NCI-H1092 treated with DMSO at 0.1 percent for 48 hours (cell line): ENCODE measurements around the gene KIFAP3.
A peak's percentile ranks its signal among the peaks of the same experiment; 100 is the strongest.
"Not testable (repeated sequence)": the region's sequence is repeated elsewhere in the genome, so short reads cannot be mapped to it uniquely, and the experiment has no call there.

Experiments used
- DNase-seq: peaks from one replicate; lab custom pipeline; 2025; lab: John Stamatoyannopoulos, UW

Gene KIFAP3

DNA sequence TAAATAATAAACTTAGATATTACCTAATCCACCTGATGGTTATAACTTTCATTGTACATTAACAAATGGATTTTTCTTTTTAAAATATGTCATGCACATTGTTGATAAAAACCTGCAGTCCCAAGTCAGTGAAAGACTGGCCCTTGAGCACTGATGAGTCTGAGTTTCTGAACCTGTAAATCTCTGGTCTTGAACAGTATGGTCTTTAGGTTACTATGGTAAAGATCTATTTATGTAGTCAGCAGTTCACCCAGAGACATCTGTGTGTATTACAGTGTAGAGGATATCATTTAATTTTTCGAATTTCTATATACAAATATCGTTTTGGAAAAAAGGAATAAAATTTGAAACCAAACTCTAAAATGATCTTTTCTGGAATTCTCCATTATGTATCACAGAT is 150.4 kb downstream of the KIFAP3 start:
- DNase-seq, result no peak

DNA sequence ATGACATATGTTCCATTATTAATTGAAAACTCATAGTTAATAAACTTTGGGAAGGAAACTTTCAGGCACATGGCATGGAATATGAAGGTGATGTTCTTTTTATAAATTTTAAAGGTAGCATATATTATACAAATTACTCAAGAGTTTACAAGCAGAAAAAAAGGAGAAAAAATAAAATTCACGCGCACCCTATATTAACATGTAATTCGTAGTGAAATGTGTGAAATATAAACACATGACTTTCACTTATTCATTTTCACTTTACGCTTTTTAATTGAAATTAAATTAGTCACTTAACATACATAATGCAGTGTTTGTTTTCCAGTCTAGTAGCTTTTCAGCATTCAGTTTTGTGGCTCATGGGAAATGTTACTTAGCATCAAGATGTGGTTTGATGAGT is 153.4 kb downstream of the KIFAP3 start:
- no peak for DNase-seq

DNA sequence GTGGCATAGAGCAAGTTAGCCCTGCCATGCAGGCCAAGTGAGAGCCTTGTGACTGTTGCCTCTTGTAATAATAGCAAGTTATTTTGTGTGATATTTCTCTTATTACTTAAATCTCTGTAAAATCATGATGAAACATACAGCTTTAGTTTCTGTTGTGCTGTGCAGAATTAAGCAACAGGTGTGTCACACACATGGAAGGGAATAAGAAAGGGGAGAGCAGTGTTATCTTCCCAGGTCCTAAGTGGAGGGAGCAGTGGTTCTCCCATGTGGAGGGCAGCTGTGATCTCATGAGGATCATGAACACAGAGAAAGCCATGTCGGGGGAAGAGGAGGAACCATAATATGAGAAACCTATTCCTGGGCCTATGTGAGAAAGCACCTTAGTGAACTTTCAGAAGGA is 155.6 kb downstream of the KIFAP3 start:
- DNase-seq, result no peak

DNA sequence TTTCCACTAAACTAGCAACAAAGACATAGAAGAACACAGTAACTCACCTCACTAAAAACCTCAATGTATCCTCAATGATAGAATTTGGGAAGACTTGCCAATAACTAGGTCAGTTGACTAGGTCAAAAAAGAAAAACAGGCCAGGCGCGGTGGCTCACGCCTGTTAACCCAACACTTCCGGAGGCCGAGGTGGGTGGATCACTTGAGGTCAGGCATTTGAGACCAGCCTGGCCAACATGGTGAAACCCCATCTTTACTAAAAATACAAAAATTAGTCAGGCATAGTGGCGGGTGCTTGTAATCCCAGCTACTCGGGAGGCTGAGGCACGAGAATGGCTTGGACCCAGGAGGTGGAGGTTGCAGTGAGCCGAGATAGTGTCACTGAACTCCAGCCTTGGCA is 156.3 kb downstream of the KIFAP3 start:
- DNase-seq, result not testable (repeated sequence)

DNA sequence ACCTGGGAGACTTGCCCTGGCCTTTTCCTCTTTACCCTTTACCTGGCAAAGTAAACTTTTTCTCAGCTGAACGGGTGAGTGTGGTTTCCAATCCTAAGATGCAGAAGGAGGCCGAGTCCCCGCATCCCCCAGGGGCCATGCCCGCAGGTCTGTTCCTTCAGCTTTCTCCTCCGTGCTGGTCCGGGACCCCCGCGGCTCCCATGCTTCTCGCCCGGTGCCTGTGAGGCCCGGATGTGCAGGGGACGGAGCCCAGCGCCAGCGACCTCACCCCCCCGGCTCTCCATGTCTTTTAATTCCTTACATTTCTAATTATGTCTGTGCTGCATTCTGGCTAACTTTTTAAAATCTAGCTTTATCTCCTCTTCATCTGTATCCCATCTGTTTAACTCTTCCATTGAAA is 159.3 kb downstream of the KIFAP3 start:
- DNase-seq, result no peak

DNA sequence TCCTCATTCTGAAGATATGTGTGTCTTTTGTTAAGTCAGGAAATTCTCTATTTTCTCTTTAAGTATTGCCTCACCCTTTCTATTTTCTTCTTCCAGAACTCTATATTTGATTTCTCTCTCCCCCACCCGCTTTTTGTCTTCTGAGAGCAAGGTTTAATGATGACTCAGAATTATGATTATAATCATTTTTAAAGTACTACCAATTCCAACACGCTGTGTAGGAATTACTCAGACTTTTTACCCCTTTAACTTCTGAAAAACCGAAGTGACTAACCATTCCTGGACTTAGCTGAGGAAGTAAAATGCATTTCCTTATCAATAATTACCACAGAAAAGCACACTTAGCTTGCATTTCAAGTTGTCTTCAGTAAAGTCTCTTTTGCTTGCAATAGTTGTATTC is 160.0 kb downstream of the KIFAP3 start:
- no peak for DNase-seq

DNA sequence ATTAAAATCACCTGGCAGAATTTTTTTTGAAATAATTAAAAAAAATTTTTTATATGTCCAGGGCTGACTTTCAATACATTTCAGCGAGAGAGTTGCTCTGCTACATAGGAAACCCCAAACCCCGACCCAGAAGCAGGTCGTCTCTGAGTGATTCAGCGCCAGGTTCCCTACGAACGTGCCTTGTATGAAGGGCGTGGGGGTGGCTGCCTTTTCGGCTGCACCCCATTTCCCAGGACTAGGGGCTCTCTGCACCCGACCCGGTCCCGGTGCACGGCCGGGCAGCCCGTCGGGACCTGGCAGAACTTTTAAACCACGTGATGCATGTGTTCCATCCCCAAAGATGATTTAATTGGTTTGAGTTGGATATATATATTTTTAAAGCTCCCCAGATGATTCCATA is 165.0 kb downstream of the KIFAP3 start:
- no peak for DNase-seq

DNA sequence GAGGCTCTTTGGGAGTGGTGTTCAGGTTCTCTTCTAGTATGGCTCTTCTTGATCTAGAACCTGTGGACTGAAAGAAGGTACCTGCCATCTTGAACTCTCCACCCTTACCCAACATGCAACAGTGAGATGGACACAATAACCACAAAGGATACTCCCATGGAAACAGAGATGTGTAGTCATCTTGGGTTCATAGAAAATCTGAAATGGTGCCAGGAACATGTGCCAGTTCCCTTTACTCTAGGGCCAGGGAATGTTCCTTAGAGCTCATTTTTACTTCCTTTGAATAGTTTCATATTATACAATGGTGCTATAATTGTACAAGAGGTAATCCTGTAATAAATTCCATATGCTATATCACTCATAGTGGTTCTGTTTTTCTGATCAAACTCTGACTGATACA is 167.6 kb downstream of the KIFAP3 start:
- DNase-seq, result no peak

DNA sequence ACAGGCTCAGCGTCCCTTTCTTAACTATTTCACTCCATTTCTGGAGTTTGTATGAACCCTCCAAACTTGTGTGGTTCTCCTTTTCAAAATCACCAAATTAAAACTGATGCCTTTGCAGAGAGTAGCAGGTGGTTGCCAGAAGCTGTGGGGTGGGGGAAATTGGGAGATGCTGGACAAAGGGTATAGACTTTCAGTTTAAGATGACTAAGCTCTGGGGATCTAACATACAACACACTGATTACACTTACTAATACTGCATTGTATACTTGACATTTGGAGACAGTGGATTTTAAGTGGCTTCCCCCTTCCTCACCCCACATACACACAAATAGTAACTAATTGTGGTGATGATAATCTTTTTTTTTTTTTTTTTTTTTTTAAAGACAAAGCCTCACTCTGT is 169.7 kb downstream of the KIFAP3 start:
- DNase-seq, result no peak

DNA sequence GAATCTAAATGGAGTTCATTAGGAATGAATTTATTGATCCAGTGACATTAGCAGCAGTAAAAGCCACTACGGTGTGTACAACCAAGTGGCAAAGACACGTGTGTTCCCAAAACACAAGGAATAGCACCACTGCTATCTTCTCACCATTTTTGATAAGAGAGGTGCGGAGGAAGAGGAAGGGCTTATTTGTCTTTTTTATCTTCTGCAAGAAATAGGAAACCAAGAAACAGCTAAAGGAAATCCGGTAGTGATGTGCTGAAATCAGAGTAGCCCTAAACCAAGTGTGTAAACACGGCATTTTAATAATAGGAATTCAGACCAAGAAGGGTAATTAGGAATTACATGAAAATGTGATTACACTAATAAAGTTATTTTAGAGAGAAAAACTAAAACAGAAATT is 171.7 kb downstream of the KIFAP3 start:
- no peak for DNase-seq

DNA sequence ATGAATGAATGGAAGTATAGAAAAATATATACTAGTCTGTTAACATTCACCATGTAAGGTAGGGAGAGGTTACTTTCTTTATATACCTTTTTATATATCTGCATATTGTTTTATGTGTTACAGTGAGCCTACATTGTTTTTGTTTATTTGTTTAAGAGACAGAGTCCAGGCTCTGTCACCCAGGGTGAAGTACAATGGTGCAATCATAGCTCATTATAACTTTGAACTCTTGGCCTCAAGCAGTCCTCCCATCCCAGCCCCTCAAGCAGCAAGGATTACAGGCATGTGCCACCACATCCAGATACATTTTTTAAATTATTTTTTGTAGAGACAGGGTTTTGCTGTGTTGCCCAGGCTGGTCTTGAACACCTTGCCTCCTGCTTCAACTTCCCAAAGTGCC is 173.4 kb downstream of the KIFAP3 start:
- DNase-seq, result no peak

DNA sequence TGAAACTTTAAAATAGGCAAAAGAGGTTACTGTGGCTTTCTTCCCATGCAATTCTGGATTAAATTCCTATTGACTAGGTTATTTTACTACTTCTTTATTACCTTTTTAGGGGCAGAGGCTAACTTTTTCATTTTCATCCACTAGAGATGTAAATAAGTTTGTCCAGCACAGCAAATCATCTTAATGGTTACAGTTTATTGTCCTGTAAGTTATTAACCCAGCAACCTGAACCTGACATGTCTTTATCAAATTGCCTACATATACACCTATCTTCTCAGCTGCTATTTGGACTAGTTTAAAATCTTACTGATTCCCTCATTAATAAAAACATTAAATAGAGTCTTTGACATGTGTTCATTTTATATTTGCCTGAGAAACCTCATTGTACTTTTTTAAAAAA is 173.9 kb downstream of the KIFAP3 start:
- no peak for DNase-seq

DNA sequence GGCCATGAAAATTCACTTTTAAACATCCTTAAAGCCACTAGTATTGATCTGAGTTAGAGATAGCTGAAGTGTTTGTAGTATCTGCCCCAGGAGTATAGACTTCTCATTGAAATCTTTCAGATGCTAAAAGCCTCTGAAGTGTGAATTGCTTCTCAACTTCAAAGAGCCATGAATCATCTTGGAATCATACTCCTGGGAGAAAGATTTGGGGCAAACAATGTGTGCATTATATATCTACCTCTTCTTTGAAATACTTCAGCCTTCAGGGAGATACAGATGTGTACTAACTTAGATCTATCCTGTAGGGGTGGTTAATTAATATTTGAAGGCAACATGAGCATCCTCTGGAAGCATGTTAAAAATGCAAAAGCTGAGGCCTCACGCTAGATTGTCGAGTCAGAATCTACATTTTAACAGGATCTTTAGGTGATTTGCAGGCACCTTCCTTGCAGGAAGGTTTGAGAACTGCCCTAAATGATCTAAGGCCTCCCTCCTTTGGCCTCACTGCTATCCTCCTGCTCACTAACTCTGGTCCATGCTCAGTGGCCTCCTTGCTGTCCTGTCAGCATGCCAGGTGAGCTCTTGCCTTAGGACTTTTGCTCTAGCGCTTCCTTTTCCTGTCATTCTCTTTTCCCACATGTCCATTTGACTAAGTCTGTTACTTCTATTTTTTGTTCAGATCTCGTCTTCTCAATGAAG is 174.8 kb downstream of the KIFAP3 start:
- no peak for DNase-seq

DNA sequence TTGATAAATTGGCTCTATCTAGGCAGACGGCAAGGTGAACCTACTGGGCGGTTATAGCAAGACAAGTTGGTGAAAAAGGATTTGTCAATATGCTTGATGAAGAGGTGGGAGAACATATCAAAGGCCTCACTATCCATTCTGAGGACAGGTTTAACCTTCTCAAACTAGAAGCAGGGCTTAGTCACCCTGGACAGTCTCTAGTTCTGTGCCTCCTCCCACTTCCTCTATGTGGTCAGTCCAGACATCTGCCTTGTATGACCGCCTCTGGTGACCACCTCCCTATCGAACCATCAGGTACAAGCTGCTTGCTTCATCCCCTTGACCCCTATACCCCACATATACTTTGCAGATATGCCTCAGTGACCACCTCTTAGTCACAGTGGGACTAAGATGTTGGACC is 178.5 kb downstream of the KIFAP3 start:
- DNase-seq, result no peak

DNA sequence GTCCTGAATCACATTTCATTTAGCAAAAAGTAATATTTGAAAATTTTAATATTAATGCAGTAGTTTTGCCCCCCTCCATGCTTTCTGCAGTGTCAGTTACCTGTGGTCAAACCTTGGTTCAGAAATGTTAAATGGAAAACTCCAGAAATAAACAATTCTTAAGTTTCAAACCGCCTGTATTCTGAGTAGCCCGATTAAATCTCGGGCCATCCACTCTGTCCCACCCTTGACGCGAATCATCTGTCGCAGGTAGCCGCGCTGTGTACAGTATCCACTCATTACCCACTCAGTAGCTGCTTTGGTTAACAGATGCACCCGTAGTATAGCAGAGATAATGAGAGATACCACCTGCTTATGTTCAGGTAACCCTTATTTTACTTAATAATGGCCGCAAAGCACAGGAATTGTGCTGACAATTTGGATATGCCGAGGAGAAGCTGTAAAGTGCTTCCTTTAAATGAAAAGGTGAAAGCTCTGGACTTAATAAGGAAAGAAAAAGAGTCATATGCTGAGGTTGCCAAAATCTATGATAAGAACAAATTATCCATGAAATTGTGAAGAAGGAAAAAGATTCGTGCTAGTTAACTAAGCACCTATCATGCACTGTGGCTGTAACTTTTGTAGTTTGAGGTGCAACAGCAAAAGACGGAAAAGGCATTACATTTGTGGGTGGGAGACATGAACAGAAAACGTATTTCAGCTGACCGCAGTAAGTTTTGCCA is 179.9 kb downstream of the KIFAP3 start:
- no peak for DNase-seq

DNA sequence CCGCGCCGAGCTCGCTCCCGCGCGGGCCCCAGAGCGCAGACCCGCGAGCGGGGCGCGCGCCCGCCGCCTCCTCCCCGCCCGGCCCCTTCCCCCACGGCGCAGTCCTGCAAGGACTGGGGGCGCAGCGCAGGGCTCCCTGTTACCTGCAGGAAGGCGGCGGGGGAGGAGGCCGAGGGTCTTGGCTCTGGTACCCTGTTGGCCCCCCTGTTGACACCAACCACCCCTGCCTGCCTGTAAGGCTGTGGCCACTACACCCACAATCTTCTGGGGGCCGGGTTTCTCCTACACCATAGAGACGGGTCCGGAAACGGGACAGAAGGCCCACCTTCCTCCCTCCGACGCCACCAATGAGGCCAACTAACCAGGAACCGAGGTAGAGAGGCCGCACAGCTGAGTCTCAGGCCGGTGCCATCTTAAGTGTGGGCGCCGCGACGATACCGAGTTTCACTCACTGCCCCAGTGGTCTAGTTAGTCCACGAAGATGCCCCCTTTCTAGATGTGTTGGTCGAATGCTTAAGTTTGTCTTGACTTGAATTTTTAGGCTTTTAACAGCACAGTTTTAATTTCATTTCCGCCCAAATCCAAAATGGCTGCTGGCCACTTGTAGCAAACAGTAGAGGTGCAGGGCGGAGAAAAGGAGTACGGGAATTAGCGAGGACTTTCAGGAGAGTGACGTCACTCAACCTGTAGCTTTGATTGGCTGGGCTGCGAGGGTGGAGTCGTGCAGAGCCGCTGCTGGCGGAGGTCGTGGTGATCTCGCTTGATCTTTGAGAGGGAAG is 180.7 kb downstream of the KIFAP3 start, which contains the start of gene SCYL3:
Gene SCYL3, minus strand, starts transcription at position 252 of the 779 bp plus-strand sequence. CDS start 5,056 bp downstream, outside the sequence.
- DNase-seq, result peak; percentile 100

DNA sequence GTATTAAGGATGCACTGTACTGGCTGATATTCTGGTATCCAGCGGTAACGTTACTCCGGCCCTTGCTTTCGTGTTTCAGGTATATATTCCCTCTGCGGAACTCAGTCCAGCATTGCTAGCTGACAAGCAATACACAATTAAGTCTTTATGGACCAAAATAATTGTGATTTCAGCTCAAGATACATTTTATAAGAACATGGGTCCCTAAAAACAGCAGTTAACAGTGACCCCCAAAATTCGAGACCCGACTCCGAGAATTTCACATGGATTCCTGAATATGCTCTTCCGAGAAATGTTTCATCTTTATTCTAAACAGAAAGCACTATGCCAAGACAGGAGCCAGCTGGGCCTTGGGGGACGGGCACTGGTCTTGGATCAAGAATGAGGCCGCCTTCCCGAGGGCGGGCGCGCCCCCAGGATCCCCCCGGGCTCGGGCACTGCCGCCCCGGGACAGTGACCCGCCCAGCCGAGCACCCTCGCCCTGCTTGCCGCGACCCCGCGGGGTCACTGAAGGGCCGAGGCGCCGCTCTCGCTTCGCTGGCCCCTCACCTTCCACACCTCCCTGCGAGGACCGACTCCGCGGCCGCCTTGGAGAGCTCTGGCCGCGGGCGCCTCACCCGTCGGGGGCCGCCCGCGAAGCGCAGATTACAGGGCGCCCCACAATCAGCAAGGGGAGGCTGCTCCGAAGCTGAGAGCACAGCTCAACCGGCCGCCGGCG is 181.4 kb downstream of the KIFAP3 start:
- peak; percentile 44 for DNase-seq

DNA sequence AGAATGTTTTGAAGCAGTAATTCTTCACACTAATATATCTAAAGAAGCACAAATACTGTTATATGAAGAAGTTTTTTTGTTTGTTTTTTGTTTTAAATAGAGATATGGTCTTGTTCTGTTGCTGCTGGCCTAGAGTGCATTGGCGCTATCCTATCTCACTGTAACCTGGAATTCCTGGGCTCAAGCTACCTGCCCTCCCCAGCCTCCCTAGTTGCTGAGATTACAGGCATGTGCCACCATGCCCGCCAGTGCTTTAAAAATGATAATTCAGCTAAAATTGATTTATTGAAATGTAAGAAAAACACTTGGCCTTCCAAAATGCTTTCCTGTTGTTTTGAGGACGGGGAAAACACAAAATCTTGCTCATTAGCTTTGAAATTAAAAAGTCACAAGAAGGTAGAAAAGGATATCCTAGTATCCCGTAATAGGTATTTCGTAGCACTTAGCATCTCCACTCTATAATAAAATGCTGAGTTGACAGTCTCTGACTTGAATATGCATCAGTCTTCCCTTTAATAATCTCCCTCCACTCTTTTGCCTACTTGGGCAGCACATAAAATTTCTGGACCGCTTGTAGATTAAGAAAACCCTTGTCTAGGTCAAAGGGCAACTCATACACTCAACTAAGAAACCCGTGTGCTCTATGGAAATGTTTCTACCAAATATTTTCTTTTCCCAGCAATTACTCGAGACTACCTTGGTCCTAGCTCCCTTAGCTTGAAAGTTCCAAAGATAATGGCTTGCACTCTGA is 182.1 kb downstream of the KIFAP3 start:
- DNase-seq, result no peak

DNA sequence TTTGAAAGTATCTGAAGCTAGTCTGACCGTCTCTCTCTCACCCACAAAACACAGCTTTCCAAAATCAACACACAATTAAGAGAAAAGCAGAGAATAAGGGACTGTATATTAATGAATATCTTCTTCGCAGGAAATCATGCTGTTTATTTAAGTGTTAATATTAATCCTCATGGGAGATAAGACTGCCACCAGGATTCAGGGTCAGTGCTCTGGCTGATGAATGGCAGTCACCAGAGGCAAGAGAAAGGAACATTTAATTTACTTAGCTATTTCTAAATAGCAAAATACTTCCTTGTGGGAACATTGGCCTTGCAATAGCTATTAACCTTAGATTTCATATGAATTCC is 183.0 kb downstream of the KIFAP3 start:
- DNase-seq, result no peak

DNA sequence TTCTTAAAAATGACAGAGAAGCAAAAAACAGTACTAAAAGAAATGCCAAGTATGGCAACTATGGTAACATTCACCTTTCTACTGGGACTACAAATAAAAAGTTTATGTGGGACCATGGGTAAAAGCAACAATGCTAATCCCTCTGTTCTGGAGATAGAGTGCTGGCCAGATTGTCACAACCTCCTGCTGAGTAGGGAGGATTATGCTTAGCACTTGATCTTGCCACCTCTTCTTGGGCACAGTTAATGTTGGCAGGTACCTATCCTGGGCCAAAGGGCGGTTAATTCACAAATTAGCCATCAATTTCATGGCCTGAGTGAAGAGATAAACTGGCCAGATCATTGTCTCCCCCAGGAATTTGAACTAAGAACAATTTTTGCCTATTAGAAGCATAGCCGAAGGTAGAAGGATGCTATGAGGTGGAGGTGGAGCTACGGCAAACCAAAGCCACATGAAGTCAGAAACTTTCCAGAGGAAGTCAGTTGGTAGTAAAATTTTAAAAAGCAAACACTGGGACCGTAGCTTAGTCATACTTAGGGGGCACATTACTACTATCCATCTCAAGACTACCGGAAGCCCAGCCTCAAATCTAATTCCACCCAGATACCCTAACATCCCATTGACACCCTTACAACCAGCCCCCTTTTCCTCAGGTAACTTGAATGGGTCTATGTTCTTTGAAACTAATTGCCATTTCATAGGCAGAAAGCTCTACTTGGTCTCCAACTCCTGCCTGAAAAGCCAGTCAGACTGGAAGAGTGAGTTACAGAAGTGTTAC is 183.5 kb downstream of the KIFAP3 start:
- no peak for DNase-seq

DNA sequence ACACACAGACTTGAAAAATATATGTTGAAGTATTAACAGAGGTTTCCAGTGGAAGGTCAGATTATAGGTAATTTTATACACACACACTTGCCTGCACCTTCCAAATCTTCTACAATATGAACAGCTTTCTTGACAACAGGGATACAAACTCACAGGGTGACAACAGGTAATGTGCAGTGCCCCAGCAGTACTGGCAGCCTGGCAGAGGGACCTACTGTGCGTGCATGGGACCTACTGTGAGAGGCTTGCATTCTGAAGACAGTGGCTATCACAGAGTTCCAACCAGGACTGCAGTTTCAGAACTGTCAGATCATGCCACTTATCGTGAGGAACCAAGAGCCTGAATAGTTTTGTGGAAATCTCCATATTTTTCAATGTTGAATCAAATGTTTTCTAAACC is 184.6 kb downstream of the KIFAP3 start:
- no peak for DNase-seq
